Stimulated activated CD4-positive, alpha-beta T cell treated with anti-CD3 and anti-CD28 coated beads, Interleukin-4, amount 100 ng/mL, for 4 hours (primary cell): ENCODE data around the gene SRPK3.
"Not testable (repeated sequence)": the region's sequence is repeated elsewhere in the genome, so short reads cannot be mapped to it uniquely, and the experiment has no call there.

Experiments used
- DNase-seq, 2 experiments: peaks; one replicate each; pipeline ENCODE4 v3.0.0-alpha.2; 2020

The SRPK3 gene

DNA sequence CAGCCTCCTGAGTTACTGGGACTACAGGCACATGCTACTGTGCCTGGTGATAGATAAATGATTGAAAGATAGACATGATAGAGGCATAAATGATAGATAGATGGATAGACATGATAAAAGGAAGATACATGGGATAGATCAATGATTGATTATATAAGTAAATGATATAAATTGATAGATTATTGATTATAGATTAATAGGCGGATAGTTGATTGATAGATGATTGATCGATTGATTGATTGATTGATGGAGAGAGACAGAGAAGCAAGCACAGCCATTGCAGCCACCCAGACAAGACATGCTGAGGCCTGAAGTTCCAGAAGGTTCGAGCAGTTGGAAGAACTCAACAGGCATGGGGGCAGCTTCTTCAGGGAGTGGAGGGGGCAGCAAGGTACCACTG lies 34.5 kb upstream of the SRPK3 start:
- no peak for DNase-seq

DNA sequence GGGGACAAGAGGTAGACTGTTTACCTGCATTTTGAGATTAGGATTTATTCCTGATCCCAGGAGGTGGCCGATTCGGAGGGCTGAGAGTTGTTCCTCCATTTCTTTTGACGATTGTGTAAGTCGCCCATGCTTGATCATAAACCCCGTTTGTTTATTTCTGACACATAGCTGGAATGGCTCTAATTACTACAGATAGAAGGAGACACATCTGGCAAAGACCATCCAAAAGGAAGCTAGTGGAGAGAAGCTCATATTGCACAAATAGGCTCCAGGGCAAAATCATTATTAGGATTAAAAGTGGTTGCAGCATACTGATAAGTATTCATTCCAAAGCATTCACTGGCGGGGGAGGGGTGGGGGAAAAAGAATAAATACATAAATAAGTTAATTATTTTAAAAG lies 33.9 kb upstream of the SRPK3 start:
- not testable (repeated sequence) for DNase-seq

DNA sequence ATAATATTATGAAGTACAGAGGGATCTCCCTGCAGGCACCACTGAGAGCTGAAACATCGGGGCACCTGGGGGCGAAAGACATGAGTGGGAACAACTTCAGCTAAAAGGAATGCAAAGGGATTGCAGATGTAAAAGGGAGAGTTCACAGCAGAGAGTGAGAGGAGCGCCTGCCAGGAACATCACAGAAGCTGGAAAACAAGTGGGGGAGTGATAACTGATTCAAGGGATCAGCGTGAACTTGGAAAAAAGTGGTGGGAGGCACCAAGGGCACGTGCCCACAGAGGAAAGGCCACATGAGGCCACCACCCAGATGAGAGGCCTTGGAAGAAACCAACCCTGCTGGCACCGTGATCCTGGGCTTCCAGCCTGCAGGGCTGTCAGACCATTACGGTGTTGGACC lies 31.8 kb upstream of the SRPK3 start:
- not testable (repeated sequence) for DNase-seq

DNA sequence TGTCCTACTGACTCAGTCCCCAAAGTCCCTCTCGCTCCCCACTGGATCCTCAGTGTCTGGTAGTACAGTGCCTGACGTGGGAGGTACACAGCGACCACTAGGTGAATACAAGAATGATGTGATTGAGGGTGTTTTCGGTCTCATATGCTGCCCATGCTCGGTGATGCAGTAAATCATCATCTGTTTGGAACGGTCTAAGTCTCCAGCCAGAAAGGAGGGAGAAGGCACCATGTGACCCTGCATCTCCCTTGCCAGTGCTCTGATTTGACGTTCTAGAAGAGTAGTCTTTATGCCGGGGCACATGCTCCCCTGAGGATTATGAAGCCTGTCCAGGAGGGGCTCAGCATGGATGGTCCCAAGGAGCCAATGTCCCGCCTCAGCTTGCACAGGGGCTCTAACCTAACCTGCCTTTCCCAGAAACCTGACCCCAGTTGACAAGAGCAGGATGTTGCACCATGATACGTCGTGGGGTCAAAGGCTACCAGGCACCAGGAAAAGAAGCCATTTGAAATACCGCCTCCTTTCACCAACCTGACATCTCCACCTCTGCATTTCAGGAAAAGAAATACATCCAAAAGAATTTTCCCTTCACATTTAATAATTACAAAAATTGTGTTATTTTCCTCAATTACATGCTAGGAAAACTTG lies 30.6 kb upstream of the SRPK3 start:
- no peak for DNase-seq

DNA sequence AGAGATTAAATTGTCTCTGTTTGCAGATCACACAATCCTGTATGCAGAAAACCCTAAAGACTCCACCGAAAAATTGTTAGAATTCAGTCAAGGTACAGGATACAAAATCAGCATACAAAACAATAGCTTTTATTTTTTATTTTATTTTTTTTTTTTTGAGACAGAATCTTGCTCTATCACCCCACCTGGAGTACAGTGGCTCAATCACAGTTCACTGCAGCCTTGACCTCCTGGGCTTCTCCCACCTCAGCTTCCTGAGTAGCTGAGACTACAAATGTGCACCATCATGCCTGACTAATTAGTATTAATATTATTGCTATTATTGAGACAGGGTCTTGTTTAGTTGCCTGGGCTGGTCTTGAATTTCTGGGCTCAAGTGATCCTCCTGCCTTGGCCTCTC lies 25.7 kb upstream of the SRPK3 start:
- DNase-seq: no peak

DNA sequence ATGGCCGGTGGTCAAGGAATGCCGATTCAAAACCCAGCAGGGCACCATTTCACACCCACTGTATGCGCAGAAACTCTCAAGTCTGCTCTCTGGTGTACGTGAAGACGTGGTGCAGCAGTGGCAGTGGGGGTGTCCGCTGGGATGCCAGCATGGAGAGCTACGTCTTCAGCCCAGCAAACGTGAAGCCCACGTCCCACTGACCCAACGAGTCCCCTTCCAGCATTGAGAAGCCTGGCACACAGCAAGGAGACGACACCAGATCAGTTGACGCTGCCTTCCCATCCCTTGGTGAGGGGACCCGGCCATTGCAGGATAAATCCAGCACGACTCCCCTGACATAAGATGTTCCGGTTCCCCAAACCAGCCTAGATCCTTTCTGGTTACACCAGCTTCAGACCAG lies 19.0 kb upstream of the SRPK3 start:
- no peak for DNase-seq

DNA sequence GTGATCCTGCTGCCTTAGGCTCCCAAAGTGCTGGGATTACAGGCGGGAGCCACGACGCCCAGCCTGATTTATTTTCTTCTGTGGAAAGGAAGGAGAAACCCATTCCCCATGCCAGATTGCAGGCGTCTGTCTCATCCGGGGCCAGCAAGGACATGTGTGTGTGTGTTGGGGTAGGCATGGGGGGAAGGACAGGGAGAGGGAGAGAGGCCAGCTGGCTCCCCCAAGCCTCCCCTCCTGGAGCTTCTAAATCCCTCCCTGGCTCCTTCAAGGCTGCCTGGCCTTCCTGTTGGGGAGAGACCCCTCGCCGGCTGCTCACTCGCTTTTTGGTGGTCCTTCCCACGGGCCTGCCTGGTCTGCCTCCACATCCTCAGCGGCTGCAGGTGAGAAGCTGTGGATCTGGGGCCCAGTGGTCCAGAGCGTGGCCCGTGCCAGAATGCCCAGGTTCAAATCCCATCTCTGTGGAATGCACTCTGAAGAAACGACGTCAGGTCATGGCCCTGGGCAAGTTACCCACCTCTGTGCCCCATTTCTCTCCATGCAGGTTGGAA lies 18.1 kb upstream of the SRPK3 start:
- no peak for DNase-seq

DNA sequence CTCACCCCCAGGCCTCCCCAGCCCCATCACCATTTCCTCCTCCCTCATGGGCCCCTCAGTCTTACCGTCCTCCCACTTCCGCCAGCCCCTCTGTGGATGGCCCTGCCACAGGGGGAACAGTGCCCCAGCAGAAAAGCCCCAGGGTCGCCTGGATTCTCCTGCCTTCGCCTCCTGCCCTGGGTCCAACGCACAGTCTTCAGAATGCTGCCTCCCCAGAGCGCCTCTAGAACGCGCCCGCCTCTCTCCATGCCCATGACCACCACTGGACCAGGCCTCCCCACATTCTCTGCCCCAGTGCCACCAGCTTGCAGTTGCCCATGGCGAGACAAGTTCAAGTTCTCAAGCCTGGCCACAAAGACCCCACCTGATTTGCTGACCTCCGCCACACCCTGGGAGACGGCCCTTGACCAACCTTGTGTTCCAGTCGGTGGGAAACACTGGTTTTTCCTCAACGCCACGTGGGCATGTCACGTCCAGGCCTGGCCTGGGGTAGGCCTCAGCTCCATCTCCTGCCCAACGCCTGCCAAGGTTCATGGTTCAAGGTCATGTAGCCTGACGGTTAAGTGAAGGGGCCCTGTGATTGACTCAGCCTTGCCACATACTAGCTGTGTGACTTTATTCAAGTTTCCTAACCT lies 17.4 kb upstream of the SRPK3 start:
- DNase-seq: no peak

DNA sequence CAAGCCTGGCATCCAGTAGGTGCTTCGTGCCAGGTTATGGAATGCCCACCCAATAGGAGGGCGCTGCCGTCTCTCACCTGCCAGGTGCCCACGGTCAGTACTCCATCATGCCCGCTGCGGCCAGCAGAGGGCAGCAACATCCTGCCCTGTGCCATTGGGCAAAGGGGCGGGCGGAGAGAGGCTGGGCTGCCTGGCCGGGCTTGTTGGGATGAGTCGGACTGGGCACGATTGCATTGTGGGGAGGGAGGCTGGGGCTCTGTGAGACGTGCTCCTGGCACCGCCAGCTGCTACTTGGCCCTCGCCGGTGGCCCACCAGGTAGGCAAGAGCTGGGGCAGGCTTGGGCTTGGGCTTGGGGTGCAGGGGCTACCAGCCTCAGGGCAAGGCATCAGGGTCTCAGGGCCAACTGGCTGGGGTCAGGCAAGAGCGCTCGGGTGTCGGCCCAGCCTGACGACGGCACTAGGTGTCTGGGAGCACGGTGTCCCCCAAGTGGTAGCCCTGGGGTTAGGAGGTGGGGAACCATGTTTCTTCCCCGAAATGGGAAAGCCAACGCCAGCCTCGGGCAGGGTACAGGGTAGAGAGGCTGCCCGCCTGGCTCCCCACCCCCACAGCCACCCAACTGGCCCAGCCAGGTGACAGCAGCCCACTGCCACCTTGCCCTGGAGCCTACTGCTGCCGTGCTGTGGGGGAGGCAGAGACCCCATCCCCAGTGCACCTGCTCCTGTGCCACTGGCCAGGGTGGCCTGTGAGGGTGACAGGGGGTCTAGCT lies 16.7 kb upstream of the SRPK3 start, which contains the start of gene PLXNB3:
PLXNB3 (plus strand) TSS at position 261 of the 767 bp plus-strand sequence. CDS start 1,287 bp downstream, outside the sequence.
- DNase-seq: peak; percentile 66 to 70

DNA sequence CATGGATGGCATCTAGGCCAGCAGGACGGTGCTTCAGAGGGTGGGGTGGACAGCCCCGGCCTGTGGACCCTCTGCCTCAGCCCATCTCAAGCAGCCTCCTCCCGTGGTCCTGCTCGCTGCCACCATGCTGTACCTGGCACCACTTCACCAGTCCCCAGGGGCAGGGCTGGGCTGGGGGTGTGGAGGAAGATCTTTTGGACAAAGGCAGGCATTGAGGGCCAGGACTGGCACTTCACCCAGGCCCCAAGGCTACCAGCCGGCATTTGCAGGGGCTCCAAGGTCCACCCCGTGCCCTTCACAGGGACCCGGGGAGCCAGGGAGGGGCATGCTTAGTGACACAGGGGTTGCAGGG lies 16.1 kb upstream of the SRPK3 start:
- no peak for DNase-seq

DNA sequence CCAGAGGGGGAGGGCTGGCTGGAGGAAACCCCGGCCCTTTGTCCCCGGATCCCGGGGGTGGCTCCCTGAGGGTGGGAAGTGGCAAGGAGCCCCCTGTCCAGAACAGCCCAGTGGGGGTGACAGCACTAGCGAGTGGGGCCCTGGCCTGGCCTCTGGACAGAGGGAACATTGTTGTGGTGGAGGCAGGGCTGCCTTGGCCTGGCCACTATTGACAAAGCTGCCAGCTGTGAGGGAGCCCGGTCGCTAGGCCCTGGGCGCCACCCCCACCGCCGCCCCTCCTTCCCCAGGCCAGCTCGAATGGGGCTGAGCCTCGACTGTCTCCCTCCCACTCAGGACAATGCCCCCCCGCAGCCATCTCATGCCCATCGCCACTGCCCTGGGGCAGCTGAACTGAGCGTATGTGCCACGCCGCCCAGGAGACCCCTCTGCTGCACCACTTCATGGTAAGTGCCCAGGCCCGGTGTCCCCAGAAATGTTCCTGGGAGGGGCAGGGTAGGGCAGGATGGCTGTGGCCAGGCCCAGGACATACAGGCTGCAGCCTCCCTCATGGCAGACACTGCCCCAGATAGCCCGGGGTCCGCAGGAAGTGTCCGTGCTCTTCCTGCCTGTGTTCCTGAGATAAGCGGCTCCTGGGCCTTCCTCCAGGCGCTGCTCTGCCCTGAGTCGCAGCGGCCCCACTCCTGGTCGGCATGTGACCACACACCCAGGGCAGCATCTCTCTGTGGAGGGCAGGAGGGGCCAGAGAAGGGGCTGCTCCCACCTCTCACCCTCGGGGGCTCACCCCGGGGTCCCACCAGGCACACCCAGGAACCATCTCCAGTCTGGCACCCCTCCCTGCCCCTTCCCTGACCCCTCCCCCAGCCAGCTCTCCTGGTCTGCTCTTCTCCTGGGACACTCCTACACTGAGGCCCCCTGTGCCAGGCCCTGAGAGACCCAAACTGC lies 15.4 kb upstream of the SRPK3 start:
- DNase-seq: no peak

DNA sequence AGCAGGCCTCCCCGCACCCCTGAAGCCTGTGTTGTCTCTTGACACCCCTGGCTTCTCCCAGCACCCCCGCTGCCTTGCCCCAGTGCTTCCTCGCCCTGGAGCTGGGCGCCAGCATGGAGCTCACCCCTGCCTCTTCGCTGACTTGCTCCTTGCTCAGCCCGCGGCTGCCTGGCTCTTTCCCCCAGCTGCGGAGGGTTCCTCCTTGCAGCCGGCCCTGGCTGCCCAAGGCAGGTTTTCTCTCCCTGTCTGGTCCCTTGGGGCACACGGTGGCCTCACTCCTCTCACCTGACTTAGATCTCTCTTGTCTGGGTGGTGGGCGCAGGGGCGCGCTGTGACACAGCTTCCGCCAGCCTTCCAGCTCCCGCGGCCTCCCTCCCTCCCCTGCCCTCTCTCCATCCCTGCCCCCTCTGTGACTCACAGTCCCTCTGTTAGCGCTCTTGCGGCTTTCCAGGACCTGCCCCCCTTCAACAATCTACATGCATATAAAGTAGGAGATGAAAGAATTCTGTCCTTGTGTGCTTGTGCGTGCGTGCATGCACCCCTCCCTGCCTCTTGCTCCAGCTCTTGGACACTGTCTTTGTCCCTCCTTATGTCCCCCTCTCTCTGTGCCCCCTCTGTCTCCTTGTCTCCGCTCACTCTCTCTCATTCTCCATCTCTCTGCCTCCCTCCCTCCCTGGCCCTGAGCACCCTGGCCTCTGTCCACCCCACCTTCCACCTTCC lies 14.6 kb upstream of the SRPK3 start:
- DNase-seq: peak in 1 of 2 experiments; percentile 51

DNA sequence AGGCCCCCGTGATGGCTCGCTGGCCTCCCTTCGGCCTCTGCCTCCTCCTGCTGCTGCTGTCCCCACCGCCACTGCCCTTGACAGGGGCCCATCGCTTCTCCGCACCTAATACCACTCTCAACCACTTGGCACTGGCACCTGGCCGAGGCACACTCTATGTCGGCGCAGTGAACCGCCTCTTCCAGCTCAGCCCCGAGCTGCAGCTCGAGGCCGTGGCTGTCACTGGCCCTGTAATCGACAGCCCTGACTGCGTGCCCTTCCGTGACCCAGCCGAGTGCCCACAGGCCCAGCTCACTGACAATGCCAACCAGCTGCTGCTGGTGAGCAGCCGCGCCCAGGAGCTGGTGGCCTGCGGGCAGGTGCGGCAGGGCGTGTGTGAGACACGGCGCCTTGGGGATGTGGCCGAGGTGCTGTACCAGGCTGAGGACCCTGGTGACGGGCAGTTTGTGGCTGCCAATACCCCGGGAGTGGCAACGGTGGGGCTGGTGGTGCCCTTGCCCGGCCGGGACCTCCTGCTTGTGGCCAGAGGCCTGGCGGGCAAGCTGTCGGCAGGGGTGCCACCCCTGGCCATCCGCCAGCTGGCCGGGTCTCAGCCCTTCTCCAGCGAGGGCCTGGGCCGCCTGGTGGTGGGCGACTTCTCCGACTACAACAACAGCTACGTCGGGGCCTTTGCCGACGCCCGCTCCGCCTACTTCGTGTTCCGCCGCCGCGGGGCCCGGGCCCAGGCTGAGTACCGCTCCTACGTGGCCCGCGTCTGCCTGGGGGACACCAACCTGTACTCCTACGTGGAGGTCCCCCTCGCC lies 13.8 kb upstream of the SRPK3 start:
- DNase-seq: no peak

DNA sequence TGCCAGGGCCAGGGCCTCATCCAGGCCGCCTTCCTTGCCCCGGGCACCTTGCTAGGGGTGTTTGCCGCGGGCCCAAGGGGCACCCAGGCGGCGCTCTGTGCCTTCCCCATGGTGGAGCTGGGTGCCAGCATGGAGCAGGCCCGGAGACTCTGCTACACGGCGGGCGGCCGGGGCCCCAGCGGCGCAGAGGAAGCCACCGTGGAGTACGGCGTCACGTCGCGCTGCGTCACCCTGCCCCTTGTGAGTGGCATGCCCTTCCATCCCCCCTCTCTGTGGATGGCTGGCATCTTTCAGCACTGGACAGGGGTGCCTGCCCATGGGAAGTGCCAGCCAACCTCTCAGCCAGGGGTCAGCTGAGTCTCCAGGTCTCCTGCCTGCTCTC lies 13.2 kb upstream of the SRPK3 start:
- no peak for DNase-seq

DNA sequence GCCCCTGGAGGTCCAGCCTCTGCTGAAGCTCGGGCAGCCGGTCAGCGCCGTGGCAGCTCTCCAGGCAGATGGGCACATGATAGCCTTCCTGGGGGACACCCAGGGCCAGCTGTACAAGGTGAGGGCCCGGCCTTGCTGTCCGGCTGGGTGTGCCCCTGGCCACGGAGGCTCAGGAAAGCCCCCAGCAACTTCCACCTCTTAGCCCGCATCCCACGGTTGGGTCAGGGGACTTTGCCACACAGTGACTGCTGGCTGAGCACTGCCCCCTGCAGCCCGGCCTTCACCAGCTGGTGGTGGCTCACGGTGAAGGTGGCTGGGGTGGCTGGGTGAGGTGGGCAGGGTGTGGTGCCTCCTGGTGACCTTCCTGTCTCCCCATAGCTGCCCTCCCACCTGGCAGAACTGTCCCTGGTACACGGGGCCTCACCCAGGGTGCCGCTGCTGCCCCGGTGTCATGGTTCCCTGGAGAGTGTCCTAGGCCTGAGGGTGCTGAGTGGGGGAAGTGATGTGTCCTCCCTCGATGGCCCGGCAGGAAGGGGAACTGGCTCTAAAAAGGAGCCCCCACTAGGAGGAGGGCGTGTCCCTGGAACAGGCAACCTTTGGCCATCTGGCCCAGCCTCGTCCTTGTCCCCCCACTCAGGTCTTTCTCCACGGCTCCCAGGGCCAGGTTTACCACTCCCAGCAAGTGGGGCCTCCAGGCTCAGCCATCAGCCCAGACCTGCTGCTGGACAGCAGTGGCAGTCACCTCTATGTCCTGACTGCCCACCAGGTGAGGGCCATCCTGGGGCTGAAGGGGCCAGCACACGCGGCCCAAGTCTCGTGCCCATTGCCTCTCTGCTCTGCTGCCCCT lies 12.3 kb upstream of the SRPK3 start:
- DNase-seq: no peak

DNA sequence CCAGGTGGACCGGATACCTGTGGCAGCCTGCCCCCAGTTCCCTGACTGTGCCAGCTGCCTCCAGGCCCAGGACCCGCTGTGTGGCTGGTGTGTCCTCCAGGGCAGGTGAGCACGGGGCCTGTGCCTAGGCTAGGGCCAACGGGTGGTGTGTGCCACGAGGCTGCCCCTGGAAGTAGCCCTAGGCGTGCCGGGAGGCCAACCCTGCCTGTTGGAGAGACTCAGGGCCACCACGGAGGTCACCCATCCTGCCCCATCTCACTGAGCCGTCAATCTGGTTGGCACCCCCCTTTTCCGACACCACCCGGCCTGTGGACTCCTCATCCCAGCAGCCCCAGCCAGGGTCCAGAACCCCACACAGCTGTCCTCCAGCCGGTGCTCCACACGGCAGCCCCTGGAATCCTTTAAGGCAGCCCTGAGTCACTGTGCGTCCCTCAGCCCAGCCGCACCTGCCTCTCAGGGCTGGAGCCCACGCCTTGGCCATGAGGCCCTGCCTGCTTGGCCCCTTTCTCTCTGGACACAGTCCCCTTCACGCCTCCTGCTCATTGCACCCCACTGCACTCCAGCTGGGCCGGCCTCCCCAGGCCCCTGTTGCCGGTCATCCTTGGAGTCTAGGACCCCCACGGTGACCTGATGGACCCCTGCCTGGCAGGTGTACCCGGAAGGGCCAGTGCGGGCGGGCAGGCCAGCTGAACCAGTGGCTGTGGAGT lies 11.5 kb upstream of the SRPK3 start:
- DNase-seq: no peak

DNA sequence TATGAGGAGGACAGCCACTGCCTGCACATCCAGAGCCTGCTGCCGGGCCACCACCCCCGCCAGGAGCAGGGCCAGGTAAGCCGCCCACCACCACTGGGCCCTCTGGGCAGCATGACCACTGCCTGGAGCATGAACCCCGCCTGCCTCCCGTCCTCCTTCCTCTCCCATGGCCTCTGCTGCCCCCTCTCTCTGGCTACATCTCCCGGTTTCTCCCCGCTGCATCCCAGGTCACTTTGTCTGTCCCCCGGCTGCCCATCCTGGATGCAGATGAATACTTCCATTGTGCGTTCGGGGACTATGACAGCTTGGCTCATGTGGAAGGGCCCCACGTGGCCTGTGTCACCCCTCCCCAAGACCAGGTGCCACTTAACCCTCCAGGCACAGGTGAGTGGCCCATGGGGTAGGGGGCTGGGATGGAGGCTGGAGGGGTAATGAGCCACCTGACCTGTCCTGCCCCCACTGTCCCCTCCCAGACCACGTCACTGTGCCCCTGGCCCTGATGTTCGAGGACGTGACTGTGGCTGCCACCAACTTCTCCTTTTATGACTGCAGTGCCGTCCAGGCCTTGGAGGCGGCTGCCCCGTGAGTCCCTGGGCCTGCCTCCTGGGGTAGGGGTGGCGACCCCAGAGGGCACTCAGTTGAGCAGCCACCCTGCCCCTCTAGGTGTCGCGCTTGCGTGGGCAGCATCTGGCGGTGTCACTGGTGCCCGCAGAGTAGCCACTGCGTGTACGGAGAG lies 10.8 kb upstream of the SRPK3 start:
- DNase-seq: no peak

DNA sequence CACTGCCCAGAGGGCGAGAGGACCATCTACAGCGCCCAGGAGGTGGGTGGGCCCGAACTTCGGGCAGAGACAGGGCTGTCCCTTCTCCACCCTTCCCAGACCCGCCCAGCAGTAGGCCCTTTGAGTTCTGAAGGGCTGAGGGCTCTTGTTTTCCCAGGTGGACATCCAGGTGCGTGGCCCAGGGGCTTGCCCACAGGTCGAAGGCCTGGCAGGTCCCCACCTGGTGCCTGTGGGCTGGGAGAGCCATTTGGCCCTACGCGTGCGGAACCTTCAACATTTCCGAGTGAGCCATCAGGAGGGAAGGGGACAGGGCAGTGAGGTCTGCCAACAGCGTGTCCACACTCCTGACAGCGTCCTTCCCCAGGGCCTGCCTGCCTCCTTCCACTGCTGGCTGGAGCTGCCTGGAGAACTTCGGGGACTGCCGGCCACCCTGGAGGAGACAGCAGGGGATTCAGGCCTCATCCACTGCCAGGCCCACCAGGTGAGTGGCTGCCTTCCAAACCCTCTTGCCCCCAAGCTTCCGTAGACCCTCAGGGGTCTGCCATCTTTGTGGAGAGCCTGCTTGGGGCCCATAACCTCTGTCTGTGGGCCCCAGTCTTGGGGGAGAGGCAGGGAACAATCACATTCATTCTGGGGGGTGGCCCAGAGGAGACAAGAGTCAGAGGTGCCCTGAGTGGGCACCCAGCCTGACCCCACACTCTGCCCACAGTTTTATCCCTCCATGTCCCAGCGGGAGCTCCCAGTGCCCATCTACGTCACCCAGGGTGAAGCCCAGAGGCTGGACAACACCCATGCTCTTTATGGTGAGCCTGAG lies 10.0 kb upstream of the SRPK3 start:
- DNase-seq: no peak
